NCI-H146 treated with DMSO at 0.1 percent for 48 hours (cell line): ENCODE results near the gene AEBP1.

Source experiments
- DNase-seq: peaks from one replicate; lab custom pipeline; 2025; ENCODE audit not compliant: unreplicated experiment; lab: John Stamatoyannopoulos, UW

Gene AEBP1

DNA sequence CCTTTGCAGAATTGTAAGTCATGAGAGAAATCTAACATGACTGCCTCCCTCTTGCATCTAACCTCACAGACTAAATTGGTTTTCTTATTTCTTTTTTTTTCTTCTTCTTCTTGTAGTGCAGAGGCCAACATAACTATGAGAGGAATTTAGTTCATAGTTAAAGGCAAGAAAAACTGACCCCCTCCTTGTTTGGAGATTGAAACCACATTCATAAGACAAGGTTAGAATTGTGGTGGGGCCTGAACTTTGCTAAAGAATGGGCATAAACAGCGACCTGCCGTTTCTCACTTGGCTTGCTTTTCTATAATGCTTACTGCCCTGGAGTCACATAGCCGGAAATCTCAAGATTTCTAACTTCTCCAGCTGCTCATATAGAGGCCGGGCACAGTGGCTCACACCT lies 19.4 kb upstream of the AEBP1 start:
- DNase-seq, result no peak

DNA sequence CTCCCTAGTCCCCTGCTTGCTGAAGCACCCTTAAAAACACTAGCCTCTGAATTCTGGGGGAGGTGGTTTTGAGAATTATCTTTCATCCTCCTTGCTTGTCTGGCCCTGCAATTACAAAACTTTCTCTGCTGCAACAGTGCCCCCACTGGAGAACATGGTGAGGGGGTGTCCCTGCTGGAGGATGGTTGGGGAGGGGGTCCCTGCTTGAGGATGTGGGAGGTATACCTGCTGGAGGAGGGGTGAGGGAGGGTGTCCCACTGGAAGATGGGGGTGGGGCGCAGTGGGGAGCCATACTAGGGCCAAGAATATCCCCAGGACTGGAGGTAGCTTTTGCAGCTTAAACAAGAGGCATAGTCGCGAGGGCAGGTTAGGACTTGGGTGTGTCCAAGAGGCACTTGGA lies 18.6 kb upstream of the AEBP1 start:
- no peak for DNase-seq

DNA sequence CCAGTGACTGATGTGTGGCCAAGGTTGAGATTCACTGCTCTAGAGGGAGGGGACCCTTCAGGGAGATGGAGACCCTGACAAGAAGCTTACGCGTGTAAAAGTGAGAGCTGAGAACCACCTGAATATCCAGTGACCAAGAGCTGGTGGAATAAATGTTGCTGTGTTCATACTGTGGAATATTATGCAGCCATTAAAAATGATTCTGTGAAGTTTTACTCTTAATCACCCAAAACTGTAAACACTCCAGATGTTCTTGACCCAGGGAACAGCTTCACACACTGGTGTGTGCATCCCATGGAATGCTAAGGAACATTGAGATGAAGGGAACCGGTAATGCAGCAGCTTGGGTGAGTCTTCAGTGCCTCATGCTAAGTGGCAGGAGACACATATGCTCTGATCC lies 17.5 kb upstream of the AEBP1 start:
- DNase-seq, result no peak

DNA sequence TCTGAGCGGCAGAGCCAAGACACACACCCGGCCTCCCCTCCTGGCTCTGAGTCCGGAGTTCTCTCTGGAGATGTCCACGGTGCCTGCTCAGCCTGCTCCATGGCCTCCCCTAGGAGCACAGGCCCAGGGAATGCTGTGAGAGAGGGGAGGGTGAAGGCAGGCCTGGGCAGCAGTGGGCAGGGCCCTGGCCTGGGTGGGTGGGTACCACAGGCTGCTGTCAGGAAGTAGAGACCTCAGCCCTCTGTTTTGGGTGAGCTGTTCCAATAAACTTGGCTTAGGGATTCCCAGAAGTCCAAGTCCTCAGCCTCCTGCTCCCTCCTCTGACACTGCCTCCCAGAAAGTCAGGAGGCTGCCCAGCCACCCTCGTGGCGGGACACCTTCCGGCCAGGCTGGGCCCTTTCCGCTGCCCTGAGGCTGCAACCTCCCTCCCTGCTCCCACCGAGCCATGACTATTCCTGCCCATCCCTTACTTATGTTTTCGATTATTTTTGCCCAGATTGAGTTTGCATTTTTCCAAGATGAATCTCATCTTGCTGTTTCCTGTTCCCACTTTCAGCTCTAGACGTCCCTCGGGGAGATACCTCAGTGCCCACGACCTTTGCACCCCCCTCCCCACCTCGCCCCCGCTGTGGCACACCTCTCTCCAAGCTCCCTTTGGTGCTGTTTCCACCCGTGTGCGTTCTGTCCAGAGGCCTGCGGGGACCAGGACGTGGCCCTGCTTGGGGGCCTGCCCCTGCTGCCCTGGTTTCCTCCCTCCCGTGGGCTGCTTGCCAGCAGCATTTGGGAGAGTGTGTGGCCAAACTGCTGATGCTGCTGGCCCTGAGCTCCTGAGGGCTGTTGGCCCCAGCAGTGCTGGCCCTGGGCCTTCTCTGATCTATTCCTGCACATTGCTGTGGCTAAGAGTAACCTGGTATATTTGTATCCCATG lies 16.0 kb upstream of the AEBP1 start:
- DNase-seq, result no peak

DNA sequence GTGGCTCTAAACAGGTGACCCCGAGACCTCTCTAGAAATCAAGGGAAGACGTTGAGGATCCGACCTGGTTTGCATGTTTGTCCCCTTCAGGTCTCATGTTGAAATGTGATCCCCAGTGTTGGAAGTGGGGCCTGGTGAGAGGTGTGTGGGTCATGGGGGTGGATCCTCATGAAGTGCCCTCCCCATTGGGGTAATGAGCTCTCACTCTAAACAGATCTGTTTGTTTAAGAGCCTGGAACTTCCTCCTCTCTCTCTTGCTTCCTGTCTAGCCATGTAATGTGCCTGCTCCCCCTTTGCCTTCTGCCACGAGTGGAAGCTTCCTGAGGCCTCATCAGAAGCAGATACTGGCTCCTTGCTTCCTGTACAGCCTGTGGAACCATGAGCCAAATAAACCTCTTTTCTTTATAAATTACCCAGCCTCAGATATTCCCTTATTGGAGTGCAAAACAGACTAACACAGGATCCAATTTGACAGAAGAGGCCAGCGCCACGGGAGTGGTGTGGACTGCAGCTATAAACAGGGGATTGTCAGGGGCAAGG lies 11.0 kb upstream of the AEBP1 start:
- no peak for DNase-seq

DNA sequence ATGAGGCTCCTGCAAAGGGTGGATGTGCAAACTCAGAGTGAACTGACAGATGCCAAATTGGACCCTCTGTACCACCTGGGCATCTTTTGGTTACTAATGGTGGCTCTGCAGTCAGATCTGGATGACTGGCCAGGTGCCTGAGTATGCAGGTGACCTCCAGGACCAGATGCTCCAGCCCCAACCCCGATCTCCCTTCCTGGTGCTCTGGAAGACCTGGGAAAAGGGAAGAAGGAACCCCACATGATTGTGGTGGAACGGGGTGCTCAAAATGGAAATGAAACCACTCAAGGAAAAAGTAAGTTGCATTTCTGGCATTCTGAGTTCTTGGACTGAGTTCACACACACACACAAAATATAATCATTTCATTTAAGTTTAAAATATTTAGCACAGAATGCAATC lies 9.8 kb upstream of the AEBP1 start:
- DNase-seq, result no peak

DNA sequence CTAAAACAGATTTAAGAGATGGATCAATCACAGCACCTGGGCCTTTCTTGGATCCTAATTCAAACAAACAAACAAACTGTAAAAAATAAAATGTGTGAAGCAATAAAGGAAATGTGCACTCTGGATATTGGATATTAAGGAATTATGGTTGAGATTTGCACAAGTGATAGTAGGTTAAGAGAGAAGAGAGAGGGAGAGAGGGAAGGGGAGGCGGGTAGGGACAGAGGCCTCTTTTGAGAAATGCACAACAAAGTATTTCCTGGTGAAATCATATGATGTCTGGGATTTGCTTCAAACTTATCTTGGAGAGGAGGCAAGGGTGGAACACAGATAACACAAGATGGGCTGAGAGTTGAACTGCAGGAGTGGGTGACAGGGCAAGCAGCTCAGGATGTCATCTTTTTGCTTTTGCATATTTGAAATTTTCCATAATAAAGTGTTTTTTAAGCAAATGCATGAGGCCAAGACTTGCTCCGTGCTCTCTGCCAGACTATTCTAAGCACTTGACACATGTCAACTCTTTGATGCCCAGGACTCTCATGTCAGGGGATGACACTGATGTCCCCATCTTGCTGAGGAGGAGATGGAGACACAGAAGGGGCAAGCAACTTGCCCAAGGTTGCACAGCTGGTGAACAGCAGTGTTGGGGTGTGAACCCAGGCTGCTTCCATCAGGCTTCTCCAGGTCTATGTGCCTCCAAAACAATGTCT lies 9.1 kb upstream of the AEBP1 start:
- no peak for DNase-seq

DNA sequence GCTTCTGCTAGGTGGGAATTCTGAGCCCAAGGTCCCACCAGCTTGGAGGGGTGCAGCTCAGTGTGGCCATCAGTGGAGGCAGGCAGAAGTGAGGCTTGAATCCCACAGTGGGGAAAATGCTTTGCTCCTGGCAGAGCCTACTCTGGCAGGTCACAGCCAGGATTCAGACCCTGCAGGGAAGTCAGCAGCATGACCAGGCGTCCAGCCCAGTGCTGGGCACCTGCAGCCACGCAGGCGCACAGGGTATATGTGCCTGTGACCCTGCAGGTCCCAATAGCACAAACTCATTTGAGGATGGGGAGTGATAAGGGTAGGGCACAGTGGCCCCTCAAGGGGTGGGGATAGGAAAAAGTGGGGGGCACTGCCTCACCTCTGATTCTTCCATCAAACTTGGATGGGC lies 8.4 kb upstream of the AEBP1 start:
- DNase-seq, result no peak

DNA sequence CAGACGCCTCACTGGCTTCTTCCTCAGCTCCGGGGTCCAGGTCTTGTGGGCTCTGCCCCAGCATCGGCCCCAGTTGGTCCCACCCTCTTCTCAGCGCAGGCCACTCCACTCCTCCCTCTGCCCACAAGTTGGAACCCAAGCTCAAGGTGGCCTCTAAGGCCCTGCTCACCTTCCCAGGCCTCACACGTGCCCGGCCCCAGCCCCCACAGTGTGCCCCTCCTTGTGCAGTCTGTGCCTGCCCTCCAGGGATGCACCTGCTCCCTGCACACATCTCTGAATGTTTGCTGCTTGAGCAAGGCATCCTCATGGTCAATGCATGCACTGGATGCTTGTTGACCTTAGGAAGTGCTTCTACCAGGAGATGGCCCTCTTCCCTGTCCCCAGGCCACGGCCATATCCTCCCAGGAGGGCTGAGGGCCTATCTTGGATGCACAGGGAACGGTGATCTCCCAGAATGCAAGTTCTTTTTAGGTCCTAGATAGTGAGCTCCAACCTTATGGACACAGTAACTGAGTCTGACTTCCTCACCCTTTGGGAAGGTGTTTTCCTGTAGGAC lies 7.7 kb upstream of the AEBP1 start:
- no peak for DNase-seq

DNA sequence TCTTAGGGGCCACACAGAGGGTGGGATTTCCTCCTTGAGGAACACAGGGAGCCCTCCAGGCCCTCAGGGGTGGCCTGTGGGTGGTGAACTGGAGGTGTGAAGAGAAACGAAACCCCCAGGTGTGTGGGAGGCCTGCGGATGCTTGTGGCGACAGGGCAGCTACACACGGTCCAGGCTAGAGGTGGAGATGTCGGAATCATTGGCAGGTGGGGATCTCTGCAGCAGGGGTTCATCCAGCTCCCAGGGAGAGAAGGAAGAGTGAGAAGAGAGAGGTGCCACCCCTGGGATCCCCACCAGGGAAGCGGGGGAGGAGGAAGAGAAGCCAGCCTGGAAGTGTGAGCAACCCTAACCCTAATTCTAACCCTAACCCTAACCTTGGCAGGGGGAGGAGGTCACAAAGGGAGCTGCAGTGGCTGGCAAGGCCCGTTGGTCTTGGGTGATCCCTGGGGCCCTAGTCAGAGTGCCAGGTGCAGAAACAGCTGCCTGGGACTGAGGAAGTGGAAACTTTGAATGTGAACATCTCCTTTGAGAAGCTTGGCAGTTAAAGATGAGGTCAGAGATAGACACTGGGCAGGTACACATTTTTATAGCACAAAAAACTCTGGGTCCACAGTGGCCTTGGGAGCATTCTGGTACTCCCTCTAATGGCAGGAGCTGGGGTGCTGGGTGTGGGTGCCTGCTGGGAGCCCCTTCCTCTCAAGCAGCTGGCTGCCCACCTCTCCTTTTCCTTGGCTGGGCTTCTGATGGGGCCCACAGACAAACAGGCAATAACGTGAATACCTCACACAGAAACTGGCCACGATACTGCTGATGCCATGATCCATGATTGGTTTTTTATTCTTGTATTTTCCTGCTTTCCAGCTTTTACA lies 6.8 kb upstream of the AEBP1 start:
- DNase-seq, result no peak

DNA sequence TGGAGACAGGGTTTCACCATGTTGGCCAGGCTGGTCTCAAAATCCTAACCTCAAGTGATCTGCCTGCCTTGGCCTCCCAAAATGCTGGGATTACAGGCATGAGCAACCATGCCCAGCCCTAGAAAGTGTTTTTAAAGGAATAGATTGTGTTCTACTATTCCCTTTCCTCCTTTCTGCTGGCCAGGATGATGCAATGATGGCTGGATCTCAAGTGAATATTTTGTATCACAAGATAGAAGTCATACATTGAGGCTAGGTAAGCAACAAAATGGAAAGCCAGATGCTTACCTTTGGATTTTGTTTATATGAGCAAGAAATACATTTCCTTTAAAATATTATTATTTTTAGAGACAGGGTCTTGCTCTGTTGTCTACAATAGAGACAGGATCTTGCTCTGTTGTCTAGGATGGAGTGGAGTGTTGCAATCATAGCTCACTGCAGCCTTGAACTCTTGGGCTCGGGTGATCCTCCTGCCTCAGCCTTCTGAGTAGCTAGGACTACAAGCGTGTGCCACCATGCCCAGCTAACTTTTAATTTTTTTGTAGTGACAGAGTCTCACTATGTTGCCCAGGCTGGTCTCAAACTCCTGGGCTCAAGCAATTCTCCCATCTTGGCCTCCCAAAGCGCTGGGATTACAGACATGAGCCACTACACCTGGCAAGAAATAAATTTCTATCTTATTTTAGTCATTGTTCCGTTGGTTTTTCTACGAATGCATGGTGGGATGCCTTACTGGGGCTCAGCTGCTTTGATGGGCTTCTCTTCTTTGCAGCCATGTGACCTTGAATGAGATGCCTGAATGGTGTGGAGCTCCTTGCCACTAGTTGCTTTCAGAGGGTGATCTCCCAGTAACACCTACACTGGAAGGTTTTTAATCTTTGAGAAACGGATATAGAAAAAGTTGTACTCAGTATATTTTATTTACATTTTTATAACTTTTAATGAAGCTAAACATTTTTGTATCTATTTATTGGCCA lies 5.8 kb upstream of the AEBP1 start:
- no peak for DNase-seq

DNA sequence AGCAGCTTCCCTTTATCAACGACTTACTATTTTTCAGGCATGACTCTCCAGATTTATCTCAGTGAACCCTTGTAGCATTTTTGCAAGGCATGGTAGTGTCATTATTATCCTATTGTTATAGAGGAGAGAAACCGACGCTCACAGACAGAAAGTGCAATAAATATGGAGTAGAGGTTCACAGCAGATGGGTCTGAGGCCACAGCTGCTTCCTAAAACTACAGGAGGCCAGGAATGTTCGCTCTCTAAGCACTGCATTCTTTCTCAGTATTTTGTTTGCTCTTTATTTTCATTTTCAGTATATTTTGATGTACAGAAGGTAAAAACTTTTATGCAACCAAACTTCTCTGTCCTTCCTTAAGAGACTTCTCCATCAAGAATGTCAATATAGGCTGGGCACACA lies 4.5 kb upstream of the AEBP1 start:
- no peak for DNase-seq

DNA sequence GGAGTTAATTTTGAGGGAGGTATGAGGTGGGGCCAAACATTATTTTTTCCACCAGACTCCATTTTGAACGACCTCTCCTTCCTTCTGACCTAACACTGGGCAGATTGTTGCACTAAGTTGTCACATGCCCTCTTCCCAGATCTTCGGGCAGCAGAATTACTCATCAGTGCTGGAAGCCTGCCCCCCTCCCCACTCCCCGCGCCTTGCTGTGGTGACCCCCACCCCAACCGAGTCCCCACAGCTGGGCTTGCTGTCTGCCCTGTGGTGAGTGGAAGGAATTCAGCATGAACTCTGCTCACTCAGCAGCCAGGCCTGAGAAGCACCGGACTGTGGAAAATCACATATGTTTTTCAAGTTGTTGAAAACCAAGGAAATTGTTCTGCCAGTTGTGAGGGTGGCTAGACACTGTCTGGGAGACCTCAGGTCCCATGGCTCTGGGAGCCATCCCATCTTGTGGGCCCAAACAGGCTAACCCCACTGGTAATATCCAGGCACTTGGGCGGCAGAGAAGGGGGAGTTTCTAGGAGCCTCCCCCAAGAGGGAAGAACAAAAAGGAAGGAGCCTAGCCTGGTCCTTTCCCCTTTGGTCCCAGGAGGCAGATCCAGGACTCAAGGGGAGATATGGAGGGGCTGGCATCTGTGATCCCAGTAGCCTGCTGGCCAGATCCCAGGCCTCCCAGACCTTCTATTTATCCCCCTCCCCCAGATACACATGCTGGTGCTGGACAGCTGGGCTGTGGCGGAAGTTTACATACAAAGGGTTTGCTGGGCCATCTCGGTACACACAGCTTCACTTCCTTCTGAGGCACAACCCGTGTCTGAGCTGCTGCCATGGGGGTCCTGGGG lies 3.5 kb upstream of the AEBP1 start:
- DNase-seq, result no peak

DNA sequence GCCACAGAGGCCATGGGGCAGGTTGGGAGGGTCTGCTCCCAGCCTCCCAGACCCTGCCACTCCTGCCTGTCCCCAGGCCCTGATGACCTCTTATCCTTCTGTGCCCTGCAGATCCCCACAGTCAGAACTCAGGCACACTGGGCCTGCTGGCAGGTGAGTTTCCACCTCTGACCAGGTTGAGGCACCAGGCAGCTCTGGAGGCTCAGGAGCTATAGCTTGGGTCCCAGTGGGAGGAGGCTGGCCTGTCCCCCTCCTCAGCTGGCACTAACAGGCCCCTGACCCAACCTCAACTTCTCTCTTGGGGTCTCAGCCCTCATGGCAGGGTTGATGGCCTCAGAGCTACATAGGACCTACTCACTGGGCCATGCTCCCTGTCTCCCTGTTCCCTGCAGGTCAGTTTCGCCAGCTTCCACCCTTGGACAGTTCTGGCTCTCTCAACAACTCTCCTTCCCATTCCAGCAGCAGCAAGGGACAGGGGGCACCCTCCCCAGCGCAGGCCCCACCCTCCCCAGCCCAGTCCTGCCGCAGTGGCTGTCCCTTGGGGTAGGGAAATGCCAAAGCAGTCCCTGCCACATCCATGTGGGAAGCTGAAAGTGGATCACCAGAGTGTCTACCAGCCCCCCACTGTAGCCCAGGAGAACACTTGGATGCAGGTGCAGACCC lies 2.7 kb upstream of the AEBP1 start:
- DNase-seq, result no peak

DNA sequence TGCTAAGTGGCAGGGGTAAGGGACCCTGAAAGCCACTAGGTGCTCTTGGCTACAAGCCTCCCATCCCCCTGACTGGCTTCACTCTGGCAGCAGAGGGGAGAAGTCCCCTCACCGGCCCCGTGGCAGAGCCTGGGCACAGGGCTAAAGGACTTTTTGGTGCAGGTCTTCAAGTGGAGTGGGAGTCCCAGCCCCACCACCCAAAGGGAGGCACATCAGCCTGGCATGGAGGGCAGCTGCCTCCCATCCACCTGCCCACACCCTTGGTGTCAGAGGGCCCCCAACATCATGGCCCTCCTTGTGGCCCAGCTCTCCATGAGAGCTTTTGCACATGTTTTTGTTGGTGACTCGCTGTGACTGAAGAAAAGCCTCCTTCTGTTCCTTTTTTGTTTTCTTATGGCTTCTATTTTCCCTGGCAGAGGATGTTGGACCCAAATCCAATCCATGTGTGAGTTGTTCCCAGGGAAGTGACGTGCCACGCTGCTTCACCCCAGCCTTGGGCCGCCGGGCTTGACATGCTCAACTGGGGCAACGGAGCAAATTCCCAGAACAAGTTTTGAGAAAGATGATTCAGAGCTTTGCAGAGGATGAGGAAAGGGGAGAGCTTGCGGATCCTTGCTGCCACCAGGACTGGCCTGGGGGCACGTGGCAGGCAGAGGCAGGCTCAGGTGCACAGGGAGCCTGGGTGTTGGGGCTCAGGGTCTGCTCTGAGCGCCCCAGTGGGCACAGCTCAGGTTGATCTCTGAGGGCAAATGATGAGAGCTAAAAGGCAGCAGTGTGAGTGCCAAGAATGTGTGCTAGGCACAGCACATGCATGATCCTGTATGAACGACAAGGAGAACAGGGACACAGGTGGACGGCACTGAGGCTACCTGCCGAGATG lies 1.9 kb upstream of the AEBP1 start:
- DNase-seq, result no peak

DNA sequence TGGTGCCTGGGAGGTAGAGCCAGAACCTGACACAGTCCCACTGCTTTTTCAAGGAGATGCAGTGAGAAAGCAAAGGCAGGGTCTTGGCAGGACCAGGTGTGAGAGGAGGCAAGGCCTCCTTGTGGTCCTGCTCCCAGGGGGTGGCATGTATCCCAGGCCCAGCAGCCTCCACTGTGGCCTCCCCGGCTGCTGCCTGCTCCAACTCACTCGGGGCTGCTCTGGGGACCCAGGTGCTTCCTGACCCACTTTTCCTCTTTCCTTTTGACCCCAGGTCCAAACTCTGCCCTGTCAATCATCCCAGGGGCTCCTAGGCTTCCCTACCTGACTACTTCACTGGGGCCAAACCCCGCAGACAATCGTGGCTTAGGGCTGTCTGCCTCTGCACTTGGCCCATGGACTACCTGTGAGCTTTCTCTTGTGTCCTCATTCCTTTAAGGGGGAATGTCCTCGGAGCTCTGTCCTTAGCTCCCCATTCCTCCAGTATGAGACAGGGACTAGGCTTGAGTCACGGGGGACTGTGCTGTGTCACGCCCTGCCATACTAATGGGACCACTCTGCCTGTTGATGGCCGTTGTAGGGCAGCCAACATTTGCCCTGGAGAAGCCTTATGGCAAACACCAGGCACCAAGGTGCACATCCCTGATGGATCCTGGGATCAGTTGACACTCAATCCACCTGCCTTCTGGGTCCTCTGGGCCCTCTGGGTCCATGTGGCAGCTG lies 1.1 kb upstream of the AEBP1 start:
- no peak for DNase-seq

DNA sequence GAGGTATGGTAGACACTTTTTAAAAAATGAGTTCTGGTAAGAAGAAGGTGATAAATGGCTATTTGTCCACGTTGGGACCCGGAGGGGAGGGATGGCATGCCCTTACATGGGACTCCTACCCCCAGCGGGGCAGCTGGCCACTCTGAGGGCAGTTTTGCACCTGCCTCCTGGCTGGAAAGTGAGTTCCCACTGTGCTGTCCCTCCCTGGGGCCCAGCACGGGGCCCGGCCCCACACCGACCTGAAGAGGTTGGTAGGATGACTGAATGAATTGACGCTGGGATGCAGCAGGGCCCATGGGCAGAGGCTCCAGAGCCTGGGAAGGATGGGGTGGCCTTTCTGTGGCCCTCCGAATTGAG lies 601 bp upstream of the AEBP1 start:
- DNase-seq, result no peak
